ENCODE measurements around the gene MS4A5. TPM values are rescaled to one million over a fixed set of nuclear protein-coding genes. Genes with fewer than 3 reads are reported as not detected.
"Not testable (repeated sequence)": the region's sequence is repeated elsewhere in the genome, so short reads cannot be mapped to it uniquely, and the experiment has no call there.

MS4A5 gene
- total and polyA plus RNA-seq, 2 donors (not counting 1 experiment from before 2014, with no cell fraction given) = not detected

- TF ChIP-seq EZH2 (IDR thresholded peaks at IDR 0.05; ENCODE audit: low read length, missing control alignments) (no peak), CTCF (conservative IDR thresholded peaks at IDR 0.05 in 1 of 2, IDR thresholded peaks at IDR 0.05 in 1 of 2; ENCODE audit: low read depth in 1 of 2, low read length in 2 of 2) (no peak)
- H4K20me1 ChIP-seq (ENCODE audit: control insufficient read depth, extremely low read depth, insufficient read depth, low read length) = no peaks in the 10 kb centered on the region
- H3K36me3 ChIP-seq (ENCODE audit: control insufficient read depth, insufficient read depth, low read length) = no peaks in the 10 kb centered on the region
- no peak overlapping the region for H3K4me2 ChIP-seq (ENCODE audit: extremely low read depth, insufficient read depth, low read length)
- H3K27me3 ChIP-seq (ENCODE audit: control insufficient read depth, insufficient read depth, low read length) = no peaks in the 10 kb centered on the region
- DNase-seq (ENCODE audit: low read depth in 2 of 2) = no peak
- H3K79me2 ChIP-seq (ENCODE audit: control insufficient read depth, insufficient read depth, low read length) = no peaks in the 10 kb centered on the region
- H3K9ac ChIP-seq (ENCODE audit: insufficient read depth, low read length) = no peak overlapping the region
- no peak overlapping the region for H2AFZ ChIP-seq (ENCODE audit: low read length)
- H3K27ac ChIP-seq (ENCODE audit: insufficient read depth, low read length) = no peak overlapping the region
- H3K4me3 ChIP-seq (replicated peaks in 1 of 4; ENCODE audit: control extremely low read depth in 1 of 4, insufficient read depth in 1 of 4, low read depth in 3 of 4, low read length in 4 of 4) = no peak overlapping the region
- H3K4me1 ChIP-seq (ENCODE audit: control insufficient read depth, extremely low read depth, insufficient read depth, low read length) = no peaks in the 10 kb centered on the region
- no peaks in the 10 kb centered on the region for H3K9me3 ChIP-seq (ENCODE audit: control insufficient read depth, insufficient read depth, low read depth, low read length)
Observed at GRCh38 chr11:60433401-60433800, 4.0 kb downstream of the MS4A5 start.

- H3K27ac ChIP-seq (ENCODE audit: insufficient read depth, low read length) = no peak overlapping the region
- no peak overlapping the region for H2AFZ ChIP-seq (ENCODE audit: low read length)
- H3K9ac ChIP-seq (ENCODE audit: insufficient read depth, low read length) = no peak overlapping the region
- H3K9me3 ChIP-seq (ENCODE audit: control insufficient read depth, insufficient read depth, low read depth, low read length) = no peaks in the 10 kb centered on the region
- H3K4me3 ChIP-seq (replicated peaks in 1 of 4; ENCODE audit: control extremely low read depth in 1 of 4, insufficient read depth in 1 of 4, low read depth in 3 of 4, low read length in 4 of 4) = no peak overlapping the region
- H3K27me3 ChIP-seq (ENCODE audit: control insufficient read depth, insufficient read depth, low read length) = no peaks in the 10 kb centered on the region
- DNase-seq (ENCODE audit: low read depth in 2 of 2) = no peak
- TF ChIP-seq CTCF (conservative IDR thresholded peaks at IDR 0.05 in 1 of 2, IDR thresholded peaks at IDR 0.05 in 1 of 2; ENCODE audit: low read depth in 1 of 2, low read length in 2 of 2) (no peak), EZH2 (IDR thresholded peaks at IDR 0.05; ENCODE audit: low read length, missing control alignments) (no peak)
- H3K79me2 ChIP-seq (ENCODE audit: control insufficient read depth, insufficient read depth, low read length) = no peaks in the 10 kb centered on the region
- H4K20me1 ChIP-seq (ENCODE audit: control insufficient read depth, extremely low read depth, insufficient read depth, low read length) = no peaks in the 10 kb centered on the region
- no peaks in the 10 kb centered on the region for H3K36me3 ChIP-seq (ENCODE audit: control insufficient read depth, insufficient read depth, low read length)
- H3K4me1 ChIP-seq (ENCODE audit: control insufficient read depth, extremely low read depth, insufficient read depth, low read length) = no peaks in the 10 kb centered on the region
- H3K4me2 ChIP-seq (ENCODE audit: extremely low read depth, insufficient read depth, low read length) = no peak overlapping the region
Observed at GRCh38 chr11:60447070-60447469, 17.7 kb downstream of the MS4A5 start.

GRCh38 chr11:60447846-60448245 lies 18.5 kb downstream of the MS4A5 start:
- H2AFZ ChIP-seq (ENCODE audit: low read length) = no peak overlapping the region
- no peaks in the 10 kb centered on the region for H3K4me1 ChIP-seq (ENCODE audit: control insufficient read depth, extremely low read depth, insufficient read depth, low read length)
- no peaks in the 10 kb centered on the region for H3K36me3 ChIP-seq (ENCODE audit: control insufficient read depth, insufficient read depth, low read length)
- DNase-seq (ENCODE audit: low read depth in 2 of 2) = no peak
- H3K9ac ChIP-seq (ENCODE audit: insufficient read depth, low read length) = no peak overlapping the region
- TF ChIP-seq EZH2 (IDR thresholded peaks at IDR 0.05; ENCODE audit: low read length, missing control alignments) = no peak
- TF ChIP-seq CTCF (conservative IDR thresholded peaks at IDR 0.05 in 1 of 2, IDR thresholded peaks at IDR 0.05 in 1 of 2; ENCODE audit: low read depth in 1 of 2, low read length in 2 of 2) = no peak
- no peak overlapping the region for H3K4me2 ChIP-seq (ENCODE audit: extremely low read depth, insufficient read depth, low read length)
- H4K20me1 ChIP-seq (ENCODE audit: control insufficient read depth, extremely low read depth, insufficient read depth, low read length) = no peaks in the 10 kb centered on the region
- no peak overlapping the region for H3K27ac ChIP-seq (ENCODE audit: insufficient read depth, low read length)
- no peaks in the 10 kb centered on the region for H3K27me3 ChIP-seq (ENCODE audit: control insufficient read depth, insufficient read depth, low read length)
- H3K9me3 ChIP-seq (ENCODE audit: control insufficient read depth, insufficient read depth, low read depth, low read length) = no peaks in the 10 kb centered on the region
- H3K4me3 ChIP-seq (replicated peaks in 1 of 4; ENCODE audit: control extremely low read depth in 1 of 4, insufficient read depth in 1 of 4, low read depth in 3 of 4, low read length in 4 of 4) = no peak overlapping the region
- no peaks in the 10 kb centered on the region for H3K79me2 ChIP-seq (ENCODE audit: control insufficient read depth, insufficient read depth, low read length)

GRCh38 chr11:60451185-60451584 lies 21.8 kb downstream of the MS4A5 start:
- H3K4me1 ChIP-seq (ENCODE audit: control insufficient read depth, extremely low read depth, insufficient read depth, low read length); H3K4me2 ChIP-seq (ENCODE audit: extremely low read depth, insufficient read depth, low read length); H3K9ac ChIP-seq (ENCODE audit: insufficient read depth, low read length); H4K20me1 ChIP-seq (ENCODE audit: control insufficient read depth, extremely low read depth, insufficient read depth, low read length); DNase-seq (ENCODE audit: low read depth in 2 of 2); H3K9me3 ChIP-seq (ENCODE audit: control insufficient read depth, insufficient read depth, low read depth, low read length); H3K79me2 ChIP-seq (ENCODE audit: control insufficient read depth, insufficient read depth, low read length); H3K4me3 ChIP-seq (replicated peaks in 1 of 4; ENCODE audit: control extremely low read depth in 1 of 4, insufficient read depth in 1 of 4, low read depth in 3 of 4, low read length in 4 of 4); H3K36me3 ChIP-seq (ENCODE audit: control insufficient read depth, insufficient read depth, low read length); H2AFZ ChIP-seq (ENCODE audit: low read length); H3K27me3 ChIP-seq (ENCODE audit: control insufficient read depth, insufficient read depth, low read length); H3K27ac ChIP-seq (ENCODE audit: insufficient read depth, low read length): not testable (repeated sequence)

Data from fibroblast of lung (primary cell).